HCEC 1CT (cell line): ENCODE data around the gene IGLON5.

ENCODE experiments used
- DNase-seq: peaks from one replicate; pipeline ENCODE4 v3.0.0-alpha.2; 2017

The IGLON5 gene

DNA sequence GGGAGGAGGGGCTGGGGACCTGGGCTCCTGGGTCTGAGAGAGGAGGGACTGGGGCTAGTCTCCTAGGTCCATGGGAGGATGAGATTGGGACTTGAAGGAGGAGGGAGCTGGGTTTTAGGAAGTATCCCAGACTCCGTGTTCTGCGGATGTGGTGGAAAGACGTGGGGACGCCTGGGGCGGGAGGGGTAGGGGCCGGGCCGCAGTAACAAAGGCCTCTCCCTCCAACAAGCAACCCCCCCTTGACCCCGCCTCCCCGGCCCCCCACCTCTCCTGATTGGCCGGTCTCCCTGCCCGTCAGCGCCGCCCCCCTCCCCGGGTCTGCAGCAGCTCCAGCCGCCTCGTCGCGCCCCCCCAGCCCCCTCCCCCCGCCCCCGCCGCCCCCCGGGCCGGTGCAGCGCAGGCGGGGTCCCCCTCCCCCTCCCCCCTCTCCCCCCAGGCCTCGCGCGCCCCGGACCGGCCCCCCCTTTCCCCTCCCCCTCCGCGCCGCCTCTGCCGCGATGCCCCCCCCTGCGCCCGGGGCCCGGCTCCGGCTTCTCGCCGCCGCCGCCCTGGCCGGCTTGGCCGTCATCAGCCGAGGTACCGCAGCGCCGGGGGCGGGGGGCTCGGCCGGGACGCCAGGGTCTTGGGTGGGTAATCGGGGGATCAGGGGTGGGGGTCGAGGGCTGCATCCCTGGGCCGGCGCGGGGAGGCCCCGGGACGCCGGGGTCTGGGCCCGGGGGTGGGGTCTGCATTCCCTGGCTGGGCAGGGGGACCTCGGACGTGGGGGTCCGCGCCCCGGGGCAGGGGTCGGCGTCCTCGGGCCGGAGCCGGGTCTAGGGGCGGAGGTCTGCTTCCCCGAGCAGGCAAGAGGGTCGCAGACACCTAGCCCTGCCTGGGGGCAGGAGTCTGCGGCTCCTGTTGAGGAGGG, at the start of gene IGLON5:
IGLON5 (plus strand) TSS at position 294 of the 907 bp plus-strand sequence; CDS start at position 498, 204 bp downstream.
- DNase-seq: no peak

GRCh38 chr19:51263808-51264207, 47.6 kb upstream of the IGLON5 start:
- no peak for DNase-seq

GRCh38 chr19:51271067-51271466, 40.4 kb upstream of the IGLON5 start:
- DNase-seq: no peak

- DNase-seq: no peak
These were observed 39.1 kb upstream of the IGLON5 start for GRCh38 chr19:51272183-51272810.

GRCh38 chr19:51274049-51274770, 37.2 kb upstream of the IGLON5 start:
- no peak for DNase-seq

DNA sequence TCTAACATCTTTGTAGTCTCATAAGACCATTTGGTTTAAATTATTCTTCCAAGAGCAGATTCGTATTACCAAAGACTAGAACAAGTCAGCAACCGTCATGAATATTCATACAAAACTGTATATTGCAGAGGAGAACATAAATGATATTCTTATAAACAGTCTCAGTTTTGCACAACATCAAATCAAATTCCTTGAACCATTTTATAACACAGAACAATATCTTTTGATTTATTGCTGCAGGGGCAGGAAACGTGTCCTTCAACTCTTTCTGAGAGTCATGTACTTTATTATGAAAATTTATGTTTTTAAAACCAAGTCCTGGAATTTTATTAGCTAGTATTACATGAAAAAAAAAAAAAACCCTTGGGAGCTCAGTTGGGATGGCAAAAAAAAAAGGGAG, 34.3 kb upstream of the IGLON5 start:
- no peak for DNase-seq

GRCh38 chr19:51282335-51282734, 29.1 kb upstream of the IGLON5 start:
- DNase-seq: no peak

DNA sequence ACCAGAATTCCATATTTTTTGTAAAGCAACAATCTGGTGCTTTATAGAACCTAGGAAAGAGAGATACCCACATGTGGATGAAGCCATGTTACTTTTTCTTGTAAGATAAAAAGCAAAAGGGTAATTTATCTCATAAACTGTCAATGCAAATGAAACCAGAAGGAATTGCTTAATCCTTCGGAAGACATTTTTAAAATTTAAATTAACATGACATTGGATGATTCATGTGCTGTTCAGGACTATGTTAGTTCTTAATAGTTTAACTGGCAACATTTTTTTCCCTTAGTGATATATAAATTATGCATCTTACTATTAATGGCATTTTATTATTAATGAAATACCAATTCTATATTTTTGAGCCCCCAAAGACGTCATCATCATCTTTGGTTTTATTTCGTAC, 25.8 kb upstream of the IGLON5 start:
- no peak for DNase-seq

DNA sequence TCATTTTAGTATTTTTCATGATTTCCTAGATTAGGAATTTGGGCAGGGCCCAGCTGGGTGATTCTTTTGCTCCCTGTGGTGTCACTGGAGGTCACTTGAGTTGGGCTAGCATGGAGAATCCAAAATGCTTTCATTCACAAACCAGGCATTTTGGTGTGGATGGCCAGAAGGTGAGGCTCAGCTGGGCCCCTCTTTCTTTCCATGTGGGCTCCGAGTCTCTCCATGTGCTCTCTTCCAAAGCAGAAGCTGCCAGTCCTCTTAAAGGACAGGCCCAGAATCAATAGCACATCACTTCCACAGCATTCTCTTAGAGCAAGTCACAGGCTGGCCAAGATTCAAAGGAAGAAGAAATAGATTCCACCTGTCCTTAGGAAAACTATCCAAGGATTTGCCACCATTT, 21.8 kb upstream of the IGLON5 start:
- no peak for DNase-seq

GRCh38 chr19:51292971-51293370, 18.5 kb upstream of the IGLON5 start:
- DNase-seq: no peak

- no peak for DNase-seq
These were observed 17.8 kb upstream of the IGLON5 start for GRCh38 chr19:51293571-51294210.

GRCh38 chr19:51294211-51294976, 17.1 kb upstream of the IGLON5 start:
- DNase-seq: no peak

GRCh38 chr19:51294977-51295375, 16.5 kb upstream of the IGLON5 start:
- no peak for DNase-seq

DNA sequence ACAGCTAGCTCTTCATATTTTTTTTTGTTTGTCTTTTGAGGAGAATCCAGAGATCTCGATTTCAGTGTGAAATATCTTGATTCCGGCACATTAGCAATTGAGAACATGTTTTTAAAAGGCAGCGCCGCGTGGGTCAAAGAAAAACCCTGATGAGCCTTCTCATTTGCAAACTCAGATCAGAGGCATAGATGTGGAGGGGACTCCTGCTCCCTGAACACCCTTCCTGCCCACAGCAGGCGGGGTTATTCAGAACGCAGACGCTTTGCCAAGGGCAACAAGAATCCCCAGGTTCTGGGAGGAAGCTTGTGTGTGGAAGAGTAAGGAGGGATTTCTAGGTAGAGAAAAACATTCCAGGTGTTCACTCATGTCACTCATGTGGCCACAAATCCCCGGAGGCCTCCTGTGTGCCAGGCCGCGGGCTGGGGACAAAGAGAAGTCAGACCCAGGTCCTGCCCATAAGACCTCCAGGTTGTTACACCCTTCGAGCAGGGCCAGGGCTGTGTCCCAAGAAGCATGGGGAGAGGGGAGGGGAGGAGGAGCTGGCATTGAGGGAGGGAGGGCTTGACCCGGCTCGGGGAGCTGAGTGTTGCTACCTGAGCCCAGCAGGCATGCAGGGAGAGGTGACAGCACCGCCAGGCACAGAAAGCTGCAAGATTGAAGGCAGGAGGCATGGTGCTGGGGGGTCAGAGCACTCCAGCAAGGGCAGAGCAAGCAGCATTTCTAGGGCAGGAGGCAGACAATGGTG, 15.9 kb upstream of the IGLON5 start:
- no peak for DNase-seq

DNA sequence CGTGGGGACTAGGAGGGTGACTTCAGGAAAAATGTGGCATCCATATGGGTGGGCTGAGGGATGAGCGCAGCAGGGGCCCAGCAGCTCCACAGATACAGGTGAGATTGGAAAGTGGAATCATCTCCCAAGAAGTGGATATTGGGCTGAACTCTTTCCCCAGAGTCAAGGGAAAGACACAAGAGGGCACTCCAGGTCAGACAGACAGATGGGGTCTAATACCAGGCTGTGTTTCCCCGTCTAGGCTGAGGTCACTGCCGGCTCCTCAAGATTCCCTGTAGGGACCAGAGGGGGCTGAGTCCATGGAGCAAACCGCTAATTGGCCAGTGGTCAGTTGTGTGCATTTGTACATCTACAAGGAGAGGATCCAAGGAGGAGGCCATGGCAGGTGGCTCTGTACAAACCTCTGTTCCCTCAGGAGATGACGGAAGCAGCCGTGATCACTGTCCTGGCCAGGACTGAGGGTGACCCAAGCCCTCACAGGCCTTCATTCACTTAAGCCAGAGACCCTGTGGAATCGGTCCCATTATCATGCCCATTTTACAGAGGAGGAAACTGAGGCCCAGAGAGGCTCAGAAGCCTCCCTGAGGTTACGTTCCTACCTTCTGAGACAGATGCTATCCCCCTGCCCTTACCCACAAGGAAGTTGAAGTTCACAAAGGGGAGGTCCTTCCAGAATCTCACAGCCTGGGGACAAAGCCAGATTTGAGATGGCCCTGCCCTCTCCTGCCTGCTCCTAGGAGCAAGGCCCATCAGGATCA, 14.9 kb upstream of the IGLON5 start:
- DNase-seq: no peak

DNA sequence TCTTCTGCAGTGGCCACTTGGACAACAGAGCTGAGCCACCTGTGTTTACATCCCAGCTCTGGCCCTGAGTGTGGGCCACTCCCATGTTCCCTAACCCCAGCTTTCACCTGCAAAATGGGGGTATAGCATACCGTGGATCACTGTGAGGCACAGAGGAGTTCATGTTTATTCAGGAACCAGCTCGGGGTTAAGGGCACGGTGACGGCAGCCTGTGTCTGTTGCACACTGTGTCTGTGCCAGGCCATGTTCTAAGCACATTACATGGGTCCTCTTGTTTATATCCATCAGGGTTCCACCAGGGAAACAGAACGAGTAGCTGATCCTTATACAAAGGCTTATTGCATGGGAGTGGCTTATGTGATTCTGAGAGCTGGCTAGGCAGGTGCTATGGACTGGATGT, 14.0 kb upstream of the IGLON5 start:
- no peak for DNase-seq

DNA sequence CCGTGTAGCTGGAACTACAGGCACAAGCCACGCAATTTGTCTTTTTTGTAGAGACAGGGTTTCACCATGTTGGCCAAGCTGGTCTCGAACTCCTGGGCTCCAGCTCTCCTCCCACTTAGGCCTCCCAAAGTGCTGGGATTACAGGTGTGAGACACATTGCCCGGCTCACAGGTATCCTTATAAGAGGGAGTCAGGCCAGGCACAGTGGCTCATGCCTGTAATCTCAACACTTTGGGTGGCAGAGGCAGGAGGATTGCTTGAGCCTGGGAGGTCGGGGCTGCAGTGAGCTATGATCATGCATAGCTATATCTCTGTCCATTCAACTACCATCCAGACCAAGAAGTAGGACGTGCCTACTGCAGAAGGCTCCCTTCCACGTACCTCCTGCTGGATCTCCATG, 10.2 kb upstream of the IGLON5 start:
- no peak for DNase-seq

DNA sequence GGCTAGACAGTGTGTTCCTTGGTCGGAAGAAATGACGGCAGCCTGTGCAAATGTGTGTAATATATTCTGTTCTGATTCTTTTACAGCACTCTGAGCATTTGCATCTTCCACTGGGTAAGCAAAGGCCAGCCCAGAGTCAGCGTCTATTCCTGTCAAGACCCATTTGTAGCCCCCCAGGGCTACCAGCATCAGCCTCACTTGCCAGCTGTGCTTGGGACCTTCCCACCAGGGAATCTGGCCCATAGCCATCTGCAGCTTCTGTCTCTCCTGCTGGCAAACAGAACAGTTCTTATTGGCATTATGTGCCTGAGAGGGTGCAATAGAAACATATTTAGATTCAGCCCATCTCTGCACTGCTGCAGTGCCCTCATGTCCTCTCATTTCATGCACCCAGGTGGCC, 6.0 kb upstream of the IGLON5 start:
- no peak for DNase-seq

DNA sequence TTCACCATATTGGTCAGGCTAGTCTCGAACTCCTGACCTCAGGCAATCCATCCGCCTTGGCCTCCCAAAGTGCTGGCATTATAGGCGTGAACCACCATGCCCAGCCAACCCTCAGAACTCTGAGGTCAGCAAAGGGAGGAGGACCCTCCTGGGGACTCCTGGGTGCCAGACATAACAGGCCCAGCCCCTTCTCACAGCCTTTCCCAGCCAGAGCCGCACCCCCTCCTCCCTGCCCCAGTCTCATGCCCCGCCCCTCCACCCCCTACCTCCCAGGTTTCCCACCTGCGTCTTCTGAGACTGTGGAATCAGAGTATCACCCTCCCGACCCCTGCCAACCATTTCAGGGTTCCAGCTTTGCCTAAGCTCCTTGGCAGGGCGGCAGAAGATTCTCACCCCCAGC, 5.2 kb downstream of the IGLON5 start:
- DNase-seq: no peak

GRCh38 chr19:51317376-51317775, 5.9 kb downstream of the IGLON5 start:
- no peak for DNase-seq

DNA sequence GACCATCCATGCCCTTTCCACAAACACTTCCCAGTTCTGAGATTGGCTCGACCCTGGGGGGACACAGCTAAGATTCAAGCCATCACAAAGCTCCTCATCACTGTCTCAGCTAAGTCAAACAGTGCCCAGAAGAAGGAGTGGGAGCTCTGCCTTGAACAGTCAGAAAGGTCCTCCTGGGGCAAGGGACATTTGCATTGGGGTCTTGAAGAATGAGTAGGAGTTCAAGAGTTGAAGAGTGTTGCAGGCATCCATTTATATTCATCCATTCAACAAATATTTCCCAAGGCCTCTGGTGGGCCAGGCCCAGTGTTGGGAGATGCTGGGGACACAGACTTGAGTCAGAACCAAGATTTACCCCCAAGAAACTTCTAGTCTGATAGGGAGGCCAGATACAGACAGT, 6.5 kb downstream of the IGLON5 start:
- DNase-seq: no peak
